Measurements from ENCODE around the gene CLEC2L.

GRCh38 chr7:139495580-139496125 lies 27.8 kb upstream of the CLEC2L start:
- no peak for TF ChIP-seq CTCF (conservative IDR thresholded peaks at IDR 0.05; ENCODE audit: low read depth, low read length)
- TF ChIP-seq EZH2 (IDR thresholded peaks at IDR 0.05; ENCODE audit: borderline replicate concordance, low read depth, low read length, poor library complexity, severe bottlenecking): no peak

Measured in A673 (cell line).